KG1 (cell line): ENCODE measurements around the gene SLC6A9.

Experiments used
- DNase-seq: peaks from one replicate; lab custom pipeline; 2025; lab: John Stamatoyannopoulos, UW

The SLC6A9 gene

GRCh38 chr1:44031252-44032169 lies at the start of gene SLC6A9:
SLC6A9 (minus strand) TSS chr1:44031462; CDS start chr1:44024277, 7,185 bp downstream.
- DNase-seq = no peak

DNA sequence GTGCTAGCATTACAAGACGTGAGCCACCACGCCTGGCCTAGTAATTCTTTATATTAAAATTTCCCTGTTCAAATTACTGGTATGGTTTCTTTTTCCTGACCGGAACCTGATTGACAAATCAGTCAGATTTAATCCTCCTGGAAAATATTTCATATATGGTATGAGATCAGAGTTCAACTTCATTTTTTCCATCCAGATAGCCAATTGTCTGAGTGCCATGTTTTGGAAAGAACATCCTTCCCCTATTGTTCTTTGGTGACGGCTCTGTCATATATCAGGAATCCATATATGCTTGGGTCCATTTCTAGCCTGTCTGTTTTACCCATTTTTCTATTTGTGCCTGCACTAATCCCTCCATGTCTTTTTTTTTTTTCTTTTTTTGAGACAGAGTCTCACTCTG lies 48.3 kb upstream of the SLC6A9 start:
- no peak for DNase-seq

DNA sequence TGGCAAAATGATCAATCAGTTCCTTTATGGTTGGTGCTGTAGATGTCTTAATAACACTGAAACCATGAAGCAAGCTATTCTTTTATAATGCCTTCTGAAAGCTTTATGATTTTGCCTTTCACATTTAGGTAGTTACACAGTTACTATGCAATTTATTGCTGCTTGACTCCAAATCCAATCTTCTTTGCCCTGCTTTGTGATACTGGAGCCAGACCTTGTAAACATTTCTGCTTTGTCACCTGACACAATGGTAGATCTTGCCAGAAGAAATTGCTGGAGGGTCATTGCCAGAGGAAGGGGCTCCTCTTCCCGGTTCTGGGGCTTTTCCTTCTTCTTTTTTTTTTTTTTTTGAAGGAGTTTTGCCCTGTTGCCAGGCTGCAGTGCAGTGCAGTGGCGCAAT lies 46.8 kb upstream of the SLC6A9 start:
- no peak for DNase-seq

DNA sequence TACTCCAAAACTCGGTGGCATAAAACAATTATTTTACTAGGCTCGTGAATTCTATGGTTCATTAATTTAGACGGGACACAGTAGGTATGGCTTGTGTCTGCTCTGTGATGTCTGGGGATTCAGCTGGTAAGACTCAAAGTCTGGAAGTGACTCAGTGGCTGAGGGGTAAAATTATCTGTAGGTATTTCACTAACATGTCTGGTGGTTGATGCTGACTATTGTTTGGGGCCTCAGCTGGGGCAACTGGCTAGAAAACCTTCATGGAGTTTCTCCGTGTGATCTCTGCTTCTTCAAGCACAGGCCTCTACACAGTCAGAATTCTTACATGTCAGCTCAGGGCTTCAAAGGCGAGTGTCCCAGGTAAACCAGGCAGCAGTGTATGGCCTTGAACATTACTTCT lies 46.2 kb upstream of the SLC6A9 start:
- no peak for DNase-seq

DNA sequence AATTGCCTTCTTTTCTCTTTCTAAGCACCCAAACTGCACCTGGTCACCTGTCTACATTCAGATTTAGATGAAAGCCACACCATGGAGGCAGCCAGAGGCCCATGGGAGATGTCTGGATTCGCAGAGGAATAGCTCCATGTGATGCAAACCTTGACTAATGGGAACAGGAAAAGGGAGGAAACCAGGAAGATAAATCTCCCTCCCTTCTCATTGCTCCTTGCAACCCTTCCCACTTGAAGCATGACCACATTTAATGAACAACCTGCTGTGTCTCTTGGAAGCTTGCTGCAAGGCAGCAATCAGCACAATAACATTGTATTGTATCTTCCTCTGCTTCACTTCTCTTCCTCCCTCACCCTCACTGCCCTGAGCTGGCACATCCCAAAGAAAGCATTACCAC lies 44.8 kb upstream of the SLC6A9 start:
- DNase-seq = no peak

- DNase-seq = no peak
These were observed 43.2 kb upstream of the SLC6A9 start for GRCh38 chr1:44074415-44074814.

- no peak for DNase-seq
These were observed 42.3 kb upstream of the SLC6A9 start for GRCh38 chr1:44073528-44073927.

DNA sequence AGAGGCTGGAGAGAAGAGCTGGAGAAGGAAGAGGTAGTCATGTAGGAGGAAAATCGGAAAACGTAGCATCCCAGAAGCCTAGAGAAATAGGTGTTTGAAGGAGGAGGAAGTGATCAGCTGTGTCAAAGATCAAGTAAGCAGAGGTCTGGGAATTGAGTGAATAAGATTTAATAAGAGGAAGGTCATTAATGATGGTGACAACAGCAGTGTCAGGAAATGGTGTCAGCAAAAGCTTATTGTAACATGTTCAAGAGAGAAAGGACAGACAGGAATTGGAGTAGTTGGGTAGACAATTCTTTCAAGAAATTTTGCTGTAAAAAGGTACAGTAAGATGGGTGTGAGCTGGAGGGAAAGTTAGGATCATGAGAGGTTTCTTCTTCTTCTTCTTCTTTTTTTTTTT lies 41.6 kb upstream of the SLC6A9 start:
- no peak for DNase-seq

DNA sequence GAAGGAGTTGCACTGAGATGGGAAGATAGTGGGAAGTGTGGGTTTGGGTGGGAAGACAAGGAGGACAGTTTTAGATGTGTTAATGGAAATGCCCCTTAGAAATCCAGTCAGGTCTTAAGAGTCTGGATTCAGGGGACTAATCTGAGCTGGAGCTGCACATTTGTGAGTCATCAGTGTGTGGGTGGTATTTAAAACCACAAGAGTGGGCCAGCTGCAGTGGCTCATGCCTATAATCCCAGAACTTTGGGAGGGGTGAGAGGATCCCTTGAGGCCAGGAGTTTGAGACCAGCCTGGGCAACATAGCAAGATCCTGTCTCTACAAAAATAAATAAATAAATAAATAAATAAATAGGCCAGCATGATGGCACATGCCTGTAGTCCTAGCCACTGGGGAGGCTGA lies 40.9 kb upstream of the SLC6A9 start:
- no peak for DNase-seq

GRCh38 chr1:44071461-44071860 lies 40.2 kb upstream of the SLC6A9 start:
- no peak for DNase-seq

DNA sequence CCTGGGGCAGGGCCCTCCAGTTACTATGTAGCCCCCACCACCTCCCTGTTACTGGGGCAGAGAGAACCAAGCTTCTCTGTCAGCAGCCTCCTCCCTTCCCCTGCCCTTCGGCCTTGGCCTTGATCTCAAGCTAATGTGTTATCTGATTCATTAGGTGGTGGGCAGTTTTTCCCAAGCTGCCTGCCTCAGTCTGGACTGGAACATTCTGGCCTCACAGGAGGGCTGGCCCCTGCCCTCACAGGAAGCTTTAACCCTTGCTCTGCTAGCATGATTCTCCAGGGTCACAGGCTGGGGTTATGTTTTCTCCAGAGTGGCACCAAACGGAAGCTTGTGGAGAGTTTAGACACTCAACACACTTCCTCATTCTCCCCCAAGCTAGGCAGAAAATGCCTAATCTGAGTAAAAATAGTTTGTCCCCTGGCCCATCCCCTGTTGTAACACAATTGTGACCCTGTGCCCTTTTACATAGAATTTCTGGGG lies 37.2 kb upstream of the SLC6A9 start:
- DNase-seq = peak; percentile 81

- DNase-seq = no peak
These were observed 36.3 kb upstream of the SLC6A9 start for GRCh38 chr1:44067266-44068250.

DNA sequence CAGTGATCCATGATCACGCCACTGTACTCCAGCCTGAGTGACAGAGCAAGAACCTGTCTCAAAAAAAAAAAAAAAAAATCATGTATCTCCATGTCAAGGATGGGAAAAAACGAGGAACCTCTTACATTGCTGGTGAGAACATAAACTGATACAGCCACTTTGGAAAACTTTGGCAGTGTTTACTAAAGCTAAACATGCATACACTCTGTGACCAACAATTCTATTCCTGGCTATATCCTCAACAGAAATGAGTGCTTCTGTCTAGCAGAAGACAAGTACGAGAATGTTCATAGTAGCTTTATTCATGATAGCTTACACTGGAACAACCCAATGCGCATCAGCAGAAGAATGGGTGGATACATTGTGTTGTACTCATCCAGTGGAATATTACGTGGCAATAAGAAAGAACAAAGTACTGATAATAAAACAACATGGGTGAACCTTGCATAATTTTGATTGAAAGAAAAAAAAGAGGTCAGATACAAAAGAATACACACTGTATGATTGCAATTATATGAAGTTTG lies 31.5 kb upstream of the SLC6A9 start:
- DNase-seq = no peak

DNA sequence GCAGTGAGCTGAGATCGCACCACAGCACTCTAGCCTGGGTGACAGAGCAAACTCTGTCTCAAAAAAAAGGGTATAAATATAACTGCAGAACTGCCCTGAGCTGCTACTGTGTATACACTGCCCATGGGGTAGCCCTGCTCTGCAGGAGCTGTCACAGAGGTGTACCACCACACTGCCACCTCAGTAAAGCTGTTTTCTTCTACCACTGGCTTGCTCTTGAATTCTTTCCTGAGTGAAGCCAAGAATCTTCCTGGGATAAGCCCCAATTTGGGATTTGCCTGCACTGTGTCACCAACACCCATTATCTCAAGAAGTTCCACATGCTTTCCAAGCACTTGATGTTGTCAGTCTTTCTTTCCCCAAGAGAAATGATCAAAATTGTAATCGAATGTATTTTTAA lies 30.6 kb upstream of the SLC6A9 start:
- no peak for DNase-seq

- DNase-seq = no peak
These were observed 29.6 kb upstream of the SLC6A9 start for GRCh38 chr1:44060830-44061267.

- no peak for DNase-seq
These were observed 28.5 kb upstream of the SLC6A9 start for GRCh38 chr1:44059664-44060355.

DNA sequence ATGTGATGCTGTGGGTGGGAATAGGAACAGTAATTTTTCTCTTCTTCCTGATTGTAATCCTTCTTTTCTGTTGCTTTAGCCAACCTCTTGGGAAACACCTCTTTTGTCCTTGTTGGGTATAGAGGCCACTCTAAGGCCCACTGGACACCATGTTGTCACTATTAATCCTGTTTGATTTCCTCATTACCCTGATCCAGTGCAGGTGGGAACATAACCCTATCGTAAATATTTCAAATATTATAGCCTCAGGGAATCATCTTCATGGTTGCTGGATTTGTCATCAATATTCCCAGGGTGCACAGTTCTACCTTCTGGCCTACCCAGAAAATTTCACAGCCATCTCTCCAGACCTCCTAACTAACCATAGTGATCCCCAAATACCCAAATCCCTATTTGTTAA lies 27.9 kb upstream of the SLC6A9 start:
- DNase-seq = no peak

DNA sequence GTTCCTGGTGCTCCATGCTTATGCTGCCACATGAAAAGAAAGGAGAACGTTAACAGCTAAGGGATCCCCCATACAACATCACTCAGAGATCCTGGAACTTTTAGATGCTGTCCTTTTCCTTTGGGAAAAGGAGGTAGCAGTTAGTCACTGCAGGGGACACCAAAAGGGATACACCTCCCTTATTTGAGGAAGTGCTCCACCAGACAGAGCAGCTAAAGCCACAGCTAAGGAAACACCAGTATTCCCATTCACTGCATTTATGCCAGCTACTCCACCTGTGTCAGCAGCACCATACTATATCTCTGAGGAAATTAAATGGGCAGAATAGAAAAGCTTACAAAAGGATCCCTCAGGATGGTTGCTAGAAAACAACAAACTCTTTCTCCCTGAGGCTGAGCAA lies 26.0 kb upstream of the SLC6A9 start:
- DNase-seq = no peak

DNA sequence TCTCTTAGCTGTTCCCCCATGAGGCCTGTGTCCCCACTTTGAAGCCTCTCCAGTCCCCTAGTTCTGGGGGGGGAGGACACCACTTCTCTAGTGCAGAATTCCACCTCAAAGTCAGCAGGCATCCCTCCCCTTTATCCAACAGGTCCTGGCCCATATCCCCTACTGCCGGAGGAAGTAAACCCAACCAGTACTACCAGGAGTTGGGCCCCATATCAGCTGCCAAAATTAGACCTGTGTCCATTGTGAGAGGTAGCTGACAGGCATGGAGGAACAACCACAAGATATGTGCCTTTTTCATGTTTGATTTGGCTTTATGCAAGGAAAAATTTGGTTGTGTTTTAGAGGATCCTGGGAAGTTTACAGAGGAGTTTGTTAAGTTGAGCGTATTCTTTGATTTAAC lies 22.1 kb upstream of the SLC6A9 start:
- DNase-seq = no peak

- DNase-seq = no peak
These were observed 19.0 kb upstream of the SLC6A9 start for GRCh38 chr1:44050261-44050660.

DNA sequence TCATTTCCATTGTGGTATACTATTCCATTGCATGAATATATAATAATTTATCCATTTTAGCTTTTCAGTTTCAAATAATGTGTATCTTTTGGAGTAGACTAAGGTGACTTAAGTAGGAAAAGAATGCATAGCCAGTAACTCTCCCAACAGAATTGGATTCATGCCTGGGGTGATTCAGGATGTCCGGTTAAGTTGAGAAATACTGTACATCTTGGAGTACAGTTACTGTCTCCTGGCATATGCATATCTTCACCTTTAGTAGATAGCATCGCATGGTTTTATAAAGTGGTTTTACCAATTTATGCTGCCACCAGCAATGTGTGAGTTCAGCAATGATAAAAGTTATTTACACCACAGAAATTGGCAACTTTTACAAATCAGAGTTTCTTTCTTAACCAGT lies 18.6 kb upstream of the SLC6A9 start:
- DNase-seq = no peak
